Coronary artery (tissue), 2 donors: Measurements from ENCODE around the gene PRF1.

ENCODE experiments used
- DNase-seq: peaks from one replicate; pipeline ENCODE4 v3.0.0-alpha.2; 2017; ENCODE audit warnings: low spot score
- H3K27ac ChIP-seq, 2 donors: fragments of 200-600 bp; sonication (generic); one replicate each; pipeline ENCODE4 v1.5.1; 2016 to 2019
- H3K4me3 ChIP-seq: fragments of 200-600 bp; sonication (generic); 2 replicates; pipeline ENCODE4 v1.5.1; 2016; ENCODE audit warnings: mild to moderate bottlenecking, moderate library complexity
- TF ChIP-seq, protein P1 (sequence below): fragments of 200-600 bp; sonication (generic); IDR thresholded peaks from one replicate; pipeline ENCODE4 v1.5.1; 2019; ENCODE audit warnings: antibody characterized with exemption

The PRF1 gene

DNA sequence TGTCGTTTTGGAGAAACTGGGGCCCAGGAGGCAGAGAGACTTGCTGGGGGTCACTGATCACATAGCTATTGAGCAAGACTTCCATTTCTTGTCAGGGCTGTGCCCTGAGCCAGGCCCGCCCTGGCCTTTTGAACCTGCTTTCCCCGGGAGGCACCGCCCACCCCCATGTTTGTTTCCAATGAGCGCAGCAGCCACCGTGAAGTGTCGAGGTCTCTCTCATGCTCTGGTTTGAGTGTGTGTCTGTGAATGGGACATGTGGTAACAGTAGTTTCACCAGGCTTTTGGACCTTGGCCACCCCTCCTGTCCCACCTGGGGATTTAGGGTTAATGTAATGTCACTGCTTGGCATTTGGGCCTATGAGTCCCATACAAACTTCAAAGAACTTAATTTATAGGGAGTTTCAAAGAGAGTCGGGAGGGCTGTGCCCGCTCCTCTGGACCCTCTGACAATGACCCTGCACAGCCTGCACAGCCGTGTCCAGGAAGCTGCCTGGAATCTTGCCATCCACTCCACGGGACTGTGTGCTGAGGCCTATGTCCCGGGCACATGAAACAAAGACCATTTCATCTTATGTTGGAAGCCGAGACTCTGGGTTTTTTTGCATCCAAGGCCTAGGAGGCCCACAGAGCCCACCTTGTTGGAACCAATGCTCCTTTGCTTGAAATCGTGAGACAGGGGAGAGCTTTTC is 6.3 kb downstream of the PRF1 start:
- DNase-seq: no peak
- Histone ChIP-seq H3K27ac (no peak overlapping the region), H3K4me3 (no peak overlapping the region)
- TF ChIP-seq, protein P1, sequence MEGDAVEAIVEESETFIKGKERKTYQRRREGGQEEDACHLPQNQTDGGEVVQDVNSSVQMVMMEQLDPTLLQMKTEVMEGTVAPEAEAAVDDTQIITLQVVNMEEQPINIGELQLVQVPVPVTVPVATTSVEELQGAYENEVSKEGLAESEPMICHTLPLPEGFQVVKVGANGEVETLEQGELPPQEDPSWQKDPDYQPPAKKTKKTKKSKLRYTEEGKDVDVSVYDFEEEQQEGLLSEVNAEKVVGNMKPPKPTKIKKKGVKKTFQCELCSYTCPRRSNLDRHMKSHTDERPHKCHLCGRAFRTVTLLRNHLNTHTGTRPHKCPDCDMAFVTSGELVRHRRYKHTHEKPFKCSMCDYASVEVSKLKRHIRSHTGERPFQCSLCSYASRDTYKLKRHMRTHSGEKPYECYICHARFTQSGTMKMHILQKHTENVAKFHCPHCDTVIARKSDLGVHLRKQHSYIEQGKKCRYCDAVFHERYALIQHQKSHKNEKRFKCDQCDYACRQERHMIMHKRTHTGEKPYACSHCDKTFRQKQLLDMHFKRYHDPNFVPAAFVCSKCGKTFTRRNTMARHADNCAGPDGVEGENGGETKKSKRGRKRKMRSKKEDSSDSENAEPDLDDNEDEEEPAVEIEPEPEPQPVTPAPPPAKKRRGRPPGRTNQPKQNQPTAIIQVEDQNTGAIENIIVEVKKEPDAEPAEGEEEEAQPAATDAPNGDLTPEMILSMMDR: no peak

DNA sequence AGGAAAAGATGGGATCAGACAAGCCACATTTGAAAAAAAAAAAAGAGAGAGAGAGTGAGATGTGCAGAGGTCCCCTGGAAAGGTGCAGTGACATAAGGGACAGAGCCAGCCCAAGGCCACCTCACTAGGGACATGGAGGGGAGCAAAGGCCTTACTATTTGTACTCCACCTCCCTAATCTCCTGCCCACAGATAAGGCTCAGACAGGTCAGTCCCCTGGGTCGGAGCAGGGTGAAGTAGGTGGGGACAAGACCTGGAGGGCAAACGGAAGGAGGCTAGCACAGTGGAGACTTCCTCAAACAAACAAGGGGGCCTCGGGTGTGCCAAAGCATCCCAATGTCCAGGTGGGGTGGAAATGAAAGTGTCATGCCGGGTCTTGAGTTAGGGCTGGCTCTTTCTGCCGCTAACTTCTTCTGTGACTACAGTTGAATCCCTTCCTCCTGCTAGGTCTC is 7.0 kb downstream of the PRF1 start:
- no peak overlapping the region for H3K4me3 ChIP-seq
- no peak overlapping the region for H3K27ac ChIP-seq
- no peak for DNase-seq
- TF ChIP-seq, protein P1: no peak

- no peak for DNase-seq
- no peak overlapping the region for H3K27ac ChIP-seq
- TF ChIP-seq, protein P1: no peak
- no peak overlapping the region for H3K4me3 ChIP-seq
Measured at GRCh38 chr10:70594161-70594560, 8.4 kb downstream of the PRF1 start.

DNA sequence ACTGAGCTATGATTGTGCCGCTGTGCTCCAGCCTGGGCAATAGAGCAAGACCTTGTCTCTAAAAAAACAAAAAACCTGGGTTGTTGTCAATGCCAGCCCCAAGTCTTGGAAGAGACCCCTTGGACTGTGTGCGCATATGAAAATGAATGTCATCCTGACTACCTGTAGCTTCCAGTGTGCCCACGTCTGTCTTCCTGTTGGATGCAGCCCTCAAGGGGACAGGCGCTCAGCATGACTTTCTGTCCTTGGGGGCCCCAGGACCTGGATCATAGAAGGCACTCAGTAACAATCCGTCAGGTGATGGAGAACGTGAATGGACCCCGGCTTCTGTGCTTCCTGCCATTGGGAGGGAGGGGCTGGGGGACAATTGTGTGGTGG is 9.0 kb downstream of the PRF1 start:
- DNase-seq: no peak
- TF ChIP-seq, protein P1: no peak
- Histone ChIP-seq H3K4me3 (no peak overlapping the region), H3K27ac (no peak overlapping the region)

- H3K27ac ChIP-seq: no peak overlapping the region
- no peak overlapping the region for H3K4me3 ChIP-seq
- TF ChIP-seq, protein P1: no peak
- no peak for DNase-seq
Measured at GRCh38 chr10:70592746-70593512, 9.6 kb downstream of the PRF1 start.

GRCh38 chr10:70592186-70592735 is 10.3 kb downstream of the PRF1 start:
- TF ChIP-seq, protein P1: no peak
- Histone ChIP-seq H3K27ac (no peak overlapping the region), H3K4me3 (no peak overlapping the region)
- no peak for DNase-seq
